ENCODE data around the gene CPNE7.
A peak's percentile ranks its signal among the peaks of the same experiment; 100 is the strongest.

DNA sequence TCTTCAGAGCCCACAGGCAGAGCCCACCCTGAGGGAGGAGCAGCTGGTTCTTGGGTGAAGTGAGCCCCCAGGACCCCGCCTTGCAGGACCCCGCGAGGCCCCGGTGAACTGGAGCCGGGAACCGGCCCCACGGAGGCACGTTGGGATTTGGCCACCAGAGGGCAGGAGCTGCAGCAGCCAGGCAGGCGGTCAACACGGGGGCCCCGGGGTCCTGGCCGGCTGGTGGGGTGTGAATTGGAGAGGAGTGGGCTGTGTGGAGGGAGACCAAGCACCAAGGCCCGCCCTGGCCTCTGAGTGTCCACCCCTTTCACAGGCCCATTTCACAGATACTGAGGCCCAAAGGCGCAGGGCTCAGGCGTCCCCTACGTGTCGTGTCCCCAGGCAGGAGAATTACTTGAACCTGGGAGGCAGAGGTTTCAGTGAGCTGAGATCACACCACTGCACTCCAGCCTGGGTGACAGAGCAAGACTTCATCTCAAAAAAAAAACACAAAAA is 40.1 kb downstream of the CPNE7 start:
- TF ChIP-seq, protein P1, sequence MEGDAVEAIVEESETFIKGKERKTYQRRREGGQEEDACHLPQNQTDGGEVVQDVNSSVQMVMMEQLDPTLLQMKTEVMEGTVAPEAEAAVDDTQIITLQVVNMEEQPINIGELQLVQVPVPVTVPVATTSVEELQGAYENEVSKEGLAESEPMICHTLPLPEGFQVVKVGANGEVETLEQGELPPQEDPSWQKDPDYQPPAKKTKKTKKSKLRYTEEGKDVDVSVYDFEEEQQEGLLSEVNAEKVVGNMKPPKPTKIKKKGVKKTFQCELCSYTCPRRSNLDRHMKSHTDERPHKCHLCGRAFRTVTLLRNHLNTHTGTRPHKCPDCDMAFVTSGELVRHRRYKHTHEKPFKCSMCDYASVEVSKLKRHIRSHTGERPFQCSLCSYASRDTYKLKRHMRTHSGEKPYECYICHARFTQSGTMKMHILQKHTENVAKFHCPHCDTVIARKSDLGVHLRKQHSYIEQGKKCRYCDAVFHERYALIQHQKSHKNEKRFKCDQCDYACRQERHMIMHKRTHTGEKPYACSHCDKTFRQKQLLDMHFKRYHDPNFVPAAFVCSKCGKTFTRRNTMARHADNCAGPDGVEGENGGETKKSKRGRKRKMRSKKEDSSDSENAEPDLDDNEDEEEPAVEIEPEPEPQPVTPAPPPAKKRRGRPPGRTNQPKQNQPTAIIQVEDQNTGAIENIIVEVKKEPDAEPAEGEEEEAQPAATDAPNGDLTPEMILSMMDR (IDR thresholded peaks at IDR 0.05; ENCODE audit: poor library complexity, severe bottlenecking), result peak; percentile 30
- no peak for TF ChIP-seq TAF1 (IDR thresholded peaks at IDR 0.05; ENCODE audit: low read depth)
- no peak for TF ChIP-seq EZH2 (IDR thresholded peaks at IDR 0.05; ENCODE audit: borderline replicate concordance, insufficient read depth, low read length, poor library complexity, severe bottlenecking)
- TF ChIP-seq POLR2AphosphoS5 (IDR thresholded peaks at IDR 0.05), result no peak
- no peak for TF ChIP-seq EP300 (conservative IDR thresholded peaks at IDR 0.05; ENCODE audit: poor library complexity, severe bottlenecking)
